SK-N-MC (cell line): ENCODE data around the gene LGR4.

ENCODE experiments used
- EZH2 ChIP-seq: fragments of 200-600 bp; sonication (generic); IDR thresholded peaks from one replicate; pipeline ENCODE4 v1.6.1; 2017; ENCODE audit warnings: antibody characterized with exemption
- FOXP2 ChIP-seq: optimal IDR thresholded peaks from 2 replicates; pipeline ENCODE3; 2011; ENCODE audit warnings: mild to moderate bottlenecking, moderate library complexity; ENCODE audit not compliant: insufficient read depth; ENCODE audit errors: extremely low read length, control extremely low read depth
- POLR2AphosphoS5 ChIP-seq: IDR thresholded peaks from 2 replicates; pipeline ENCODE4 v1.6.1; 2012; ENCODE audit warnings: mild to moderate bottlenecking, low read depth, low read length, borderline replicate concordance

DNA sequence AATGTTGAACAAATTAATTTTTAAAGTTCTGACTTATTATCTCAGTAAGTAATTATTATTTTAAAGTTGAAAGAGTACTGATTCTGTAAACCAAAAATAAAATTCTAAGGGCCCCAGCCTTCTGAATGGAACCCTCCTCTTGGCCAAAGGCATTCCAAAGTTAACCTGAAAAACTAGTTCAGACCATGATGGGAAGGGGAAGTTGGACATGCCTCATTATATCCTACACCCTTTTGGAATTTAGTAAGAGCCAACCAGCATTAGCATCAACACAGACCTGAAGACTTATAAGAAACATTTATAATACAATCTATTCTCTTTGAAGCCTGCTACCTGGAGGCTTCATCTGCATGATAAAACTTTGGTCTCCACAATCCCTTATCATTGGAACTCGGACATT, 18.9 kb downstream of the LGR4 start:
- TF ChIP-seq EZH2 (no peak), POLR2AphosphoS5 (no peak), FOXP2 (no peak)
